Neuronal stem cell (in vitro differentiated cells): Measurements from ENCODE around the gene VDR.

Experiments
- DNase-seq: peaks from one replicate; pipeline ENCODE4 v3.0.0-alpha.2; 2013; ENCODE audit warnings: low spot score
- H2AFZ ChIP-seq: one replicate; pipeline ENCODE4 v1.6.1; 2013; ENCODE audit warnings: mild to moderate bottlenecking, low read length, inconsistent platforms
- H2AK5ac ChIP-seq: 2 replicates; pipeline ENCODE4 v1.6.1; 2013; ENCODE audit warnings: low read depth, mild to moderate bottlenecking, inconsistent platforms, low read length, moderate library complexity, mixed read lengths
- H2BK120ac ChIP-seq: 2 replicates; pipeline ENCODE4 v1.6.1; 2013; ENCODE audit warnings: low read depth, mild to moderate bottlenecking, inconsistent platforms, low read length, moderate library complexity, mixed read lengths
- H2BK12ac ChIP-seq: one replicate; pipeline ENCODE4 v1.6.1; 2013; ENCODE audit warnings: low read length, inconsistent platforms
- H2BK15ac ChIP-seq: 2 replicates; pipeline ENCODE4 v1.6.1; 2013; ENCODE audit warnings: mild to moderate bottlenecking, low read length, inconsistent platforms, mixed read lengths
- H2BK5ac ChIP-seq: one replicate; pipeline ENCODE4 v1.6.1; 2013; ENCODE audit warnings: inconsistent platforms, mild to moderate bottlenecking, low read length, moderate library complexity
- H3K14ac ChIP-seq: one replicate; pipeline ENCODE4 v1.6.1; 2013; ENCODE audit warnings: low read length, inconsistent platforms
- H3K18ac ChIP-seq: 2 replicates; pipeline ENCODE4 v1.6.1; 2013; ENCODE audit warnings: low read length, inconsistent platforms
- H3K23ac ChIP-seq: 2 replicates; pipeline ENCODE4 v1.6.1; 2013; ENCODE audit warnings: low read depth, mild to moderate bottlenecking, mixed read lengths, low read length, inconsistent platforms; ENCODE audit not compliant: poor library complexity
- H3K27ac ChIP-seq: replicated peaks from 3 replicates; pipeline ENCODE4 v1.5.1; 2013; ENCODE audit warnings: low read length, inconsistent platforms
- H3K27me3 ChIP-seq, 3 experiments: 2 replicates each; pipeline ENCODE4 v1.6.1; 2013; ENCODE audit warnings: low read length in 3 of 3, mild to moderate bottlenecking in 2 of 3, inconsistent platforms in 1 of 3, low read depth in 1 of 3, mixed read lengths in 1 of 3, moderate library complexity in 1 of 3; ENCODE audit not compliant: control insufficient read depth in 3 of 3, insufficient read depth in 3 of 3
- H3K36me3 ChIP-seq, 2 donors: replicated peaks in 1 of 2; 2 replicates each; pipeline ENCODE4 v1.6.1; 2013; ENCODE audit warnings: low read length in 2 of 2; ENCODE audit not compliant: control insufficient read depth in 2 of 2, insufficient read depth in 2 of 2
- H3K4ac ChIP-seq: 2 replicates; pipeline ENCODE4 v1.6.1; 2013; ENCODE audit warnings: inconsistent platforms, mild to moderate bottlenecking, low read length, moderate library complexity
- H3K4me1 ChIP-seq, 2 donors: 1 replicate in 1 of 2; 2 replicates in 1 of 2; pipeline ENCODE4 v1.6.1; 2013; ENCODE audit warnings: low read length in 2 of 2, low read depth in 1 of 2; ENCODE audit not compliant: control insufficient read depth in 2 of 2, insufficient read depth in 1 of 2
- H3K4me2 ChIP-seq: one replicate; pipeline ENCODE4 v1.6.1; 2013; ENCODE audit warnings: mild to moderate bottlenecking, low read length, inconsistent platforms; ENCODE audit not compliant: insufficient read depth, poor library complexity, severe bottlenecking
- H3K4me3 ChIP-seq, 2 donors: 2 replicates each; pipeline ENCODE4 v1.5.1; 2013; ENCODE audit warnings: low read length in 2 of 2, mild to moderate bottlenecking in 2 of 2, inconsistent platforms in 1 of 2, moderate library complexity in 1 of 2
- H3K79me1 ChIP-seq: one replicate; pipeline ENCODE4 v1.6.1; 2013; ENCODE audit warnings: low read depth, mild to moderate bottlenecking, inconsistent platforms, low read length, moderate library complexity
- H3K9ac ChIP-seq: one replicate; pipeline ENCODE4 v1.6.1; 2013; ENCODE audit warnings: mild to moderate bottlenecking, low read depth, low read length, inconsistent platforms; ENCODE audit not compliant: poor library complexity
- H3K9me3 ChIP-seq, 2 donors: replicated peaks in 1 of 2; 2 replicates each; pipeline versions ENCODE3 to v1.6.1; 2013; ENCODE audit warnings: low read length in 2 of 2, mild to moderate bottlenecking in 2 of 2, inconsistent platforms in 1 of 2, low read depth in 1 of 2, mixed read lengths in 1 of 2, moderate library complexity in 1 of 2; ENCODE audit not compliant: control insufficient read depth in 2 of 2, insufficient read depth in 1 of 2
- H4K8ac ChIP-seq: one replicate; pipeline ENCODE4 v1.6.1; 2013; ENCODE audit warnings: low read depth, mild to moderate bottlenecking, inconsistent platforms, low read length, moderate library complexity
- H4K91ac ChIP-seq: one replicate; pipeline ENCODE4 v1.6.1; 2013; ENCODE audit warnings: low read length, low read depth, mild to moderate bottlenecking, inconsistent platforms; ENCODE audit not compliant: poor library complexity
- WGBS, 2 donors: extraction: QIAGEN DNeasy Blood & Tissue Kit; methylation state at CpG; one replicate each; pipeline ENCODE4 v1.1.7; 2013; ENCODE audit warnings: missing lambda C conversion rate in 2 of 2, mixed read lengths in 1 of 2; ENCODE audit not compliant: insufficient read length in 2 of 2, insufficient replicate concordance in 1 of 2; ENCODE audit errors: extremely low coverage in 2 of 2; 5-methylcytosine and 5-hydroxymethylcytosine counted together

Gene VDR

DNA sequence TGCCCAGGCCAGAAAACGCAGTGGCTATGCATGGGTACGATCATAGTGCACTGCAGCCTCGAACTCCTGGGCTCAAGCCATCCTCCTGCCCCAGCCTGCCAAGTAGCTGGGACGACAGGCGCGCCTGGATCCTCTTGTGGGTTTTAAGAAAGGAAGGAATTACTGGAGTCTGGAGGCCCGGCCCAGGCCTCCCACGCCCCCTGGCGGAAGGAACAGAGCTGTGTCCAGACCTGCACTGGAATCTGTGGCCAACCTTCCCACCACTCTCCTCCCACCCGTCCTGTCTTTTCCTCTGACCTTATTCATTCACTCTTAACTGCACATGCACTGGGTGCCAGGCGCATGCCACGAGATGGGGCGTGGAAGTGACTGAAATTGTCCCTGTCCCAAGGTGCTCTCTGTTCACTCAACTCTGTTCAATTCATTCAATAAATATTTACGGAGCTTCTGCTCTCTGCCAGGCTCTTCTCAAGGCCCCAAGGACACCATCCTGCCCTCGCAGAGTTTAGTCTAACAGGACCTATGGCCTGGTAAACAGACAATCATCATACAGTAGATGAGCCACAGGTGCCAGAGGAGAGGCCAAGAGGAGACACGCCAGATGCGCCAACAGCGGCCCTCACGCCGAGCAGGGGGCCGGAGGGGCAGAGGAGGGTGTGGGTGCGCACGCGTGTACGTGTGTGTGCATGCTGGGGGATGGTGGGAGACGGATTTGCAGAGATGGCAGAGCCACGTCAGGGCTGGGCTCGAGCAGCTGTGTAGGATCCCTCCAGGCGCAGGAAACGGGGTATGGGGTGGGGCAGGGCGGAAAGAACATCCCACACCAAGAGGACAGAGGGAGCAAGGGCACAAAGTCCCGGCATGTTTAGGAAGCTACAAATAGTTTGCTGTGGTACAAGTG lies 44.9 kb upstream of the VDR start:
- WGBS, 2 donors, result no CpG with 5 or more reads among the region's 32 CpGs

DNA sequence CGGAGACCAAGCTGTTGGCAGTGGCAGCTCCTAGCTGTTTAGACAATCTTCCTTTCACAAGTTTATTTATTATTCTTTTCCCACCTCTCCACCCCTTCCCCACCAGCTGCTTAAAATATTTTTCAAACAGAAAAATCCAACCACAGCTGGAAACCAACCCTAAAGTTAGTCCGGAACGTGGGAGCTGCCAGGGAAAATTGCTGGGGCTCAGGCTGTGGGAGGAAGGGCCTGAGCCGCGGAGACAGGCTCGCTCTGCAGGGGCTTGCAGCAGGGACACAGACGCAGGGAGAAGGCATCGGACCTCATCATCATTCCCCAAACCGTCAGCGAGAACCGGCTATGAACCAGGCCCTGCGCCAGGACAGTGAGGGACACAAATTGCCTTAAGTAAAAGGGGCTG lies 42.5 kb upstream of the VDR start:
- Histone ChIP-seq H3K27ac (no peak overlapping the region), H3K36me3 (no peaks in the 10 kb centered on the region), H3K27me3 (peaks cover 0 to 29% (median 7%) of the 10 kb centered on the region in 3 experiments), H3K9me3 (no peaks in the 10 kb centered on the region), H4K91ac (no peak overlapping the region), H3K9ac (peak overlapping the region; percentile 10), H3K23ac (no peak overlapping the region), H2BK5ac (no peak overlapping the region), H3K18ac (peak overlapping the region; percentile 88), H3K4me1 (peaks cover 3 to 8% of the 10 kb centered on the region in 2 donors), H2BK15ac (no peak overlapping the region), H3K4me3 (no peak overlapping the region), H2BK120ac (no peak overlapping the region), H3K4me2 (no peak overlapping the region), H3K4ac (peak overlapping the region; percentile 24), H2AFZ (peak overlapping the region; percentile 23), H4K8ac (no peak overlapping the region), H2AK5ac (peak overlapping the region; percentile 6), H2BK12ac (no peak overlapping the region), H3K14ac (peak overlapping the region; percentile 86), H3K79me1 (no peaks in the 10 kb centered on the region)
- no CpG with 5 or more reads among the region's 12 CpGs for WGBS, 2 donors
- no peak for DNase-seq

More for the DNA sequence above, 44.9 kb upstream of the VDR start:
- no peak overlapping the region for H4K91ac ChIP-seq
- H2BK120ac ChIP-seq, result no peak overlapping the region
- H4K8ac ChIP-seq, result no peak overlapping the region
- peaks cover 0 to 41% (median 1%) of the 10 kb centered on the region in 3 experiments for H3K27me3 ChIP-seq
- H3K4me1 ChIP-seq, result peaks cover 3 to 6% of the 10 kb centered on the region in 2 donors
- peak overlapping the region; percentile 56 for H3K9ac ChIP-seq
- H3K4me3 ChIP-seq, result no peak overlapping the region
- H3K4me2 ChIP-seq, result no peak overlapping the region
- no peak overlapping the region for H3K4ac ChIP-seq
- H3K9me3 ChIP-seq, result no peaks in the 10 kb centered on the region
- peak overlapping the region; percentile 72 for H2BK15ac ChIP-seq
- H3K36me3 ChIP-seq, result no peaks in the 10 kb centered on the region
- no peak overlapping the region for H3K27ac ChIP-seq
- peak overlapping the region; percentile 43 for H2AFZ ChIP-seq
- no peaks in the 10 kb centered on the region for H3K79me1 ChIP-seq
- H3K14ac ChIP-seq, result peak overlapping the region; percentile 82
- H3K23ac ChIP-seq, result peak overlapping the region; percentile 23
- no peak overlapping the region for H2BK5ac ChIP-seq
- DNase-seq, result peak; percentile 76
- no peak overlapping the region for H2BK12ac ChIP-seq
- peak overlapping the region; percentile 81 for H3K18ac ChIP-seq
- H2AK5ac ChIP-seq, result peak overlapping the region; percentile 81

DNA sequence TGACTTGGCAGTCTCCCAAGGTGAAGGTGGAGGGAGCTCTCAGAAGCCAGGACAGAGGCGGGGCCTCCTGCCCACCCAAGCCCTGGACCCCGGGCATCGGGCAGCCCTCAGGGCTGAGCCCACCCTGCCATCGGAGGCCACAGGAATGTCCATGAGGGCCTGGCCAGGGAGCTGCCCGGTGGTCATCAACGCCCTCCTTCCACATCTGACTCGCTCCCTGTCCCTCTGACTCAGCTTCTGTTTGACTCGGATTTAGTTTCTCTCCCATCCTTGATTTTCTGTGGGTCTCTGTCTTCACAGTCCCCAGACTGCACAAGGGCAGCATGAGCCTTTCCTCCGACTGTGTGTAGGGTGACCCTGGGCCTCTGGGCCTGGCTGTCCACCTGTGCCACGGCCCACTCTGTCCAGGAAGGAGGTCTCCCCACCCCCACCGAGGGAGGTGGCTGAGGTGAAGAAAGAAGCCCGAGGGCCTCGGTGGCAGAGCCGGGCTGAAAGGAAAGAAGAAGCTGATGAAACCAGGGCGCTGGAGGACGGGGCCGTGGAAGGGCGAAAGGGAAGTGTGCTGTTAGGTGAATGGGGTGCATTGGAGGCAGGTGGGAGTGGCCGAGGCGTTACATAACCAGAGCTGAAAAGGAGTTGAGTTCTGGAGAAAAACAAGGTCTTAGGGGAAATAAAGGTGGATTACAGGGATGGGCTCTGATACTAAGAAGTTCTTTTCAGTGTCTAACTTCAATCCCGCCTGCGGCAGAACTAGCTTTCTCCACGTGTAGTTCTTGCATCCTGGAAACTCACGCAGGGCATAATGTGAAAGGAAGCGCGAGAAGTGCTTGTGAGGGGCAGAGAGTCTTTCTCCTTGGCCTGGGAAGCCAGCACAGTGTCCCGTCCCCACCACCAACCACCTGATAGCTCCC lies 41.9 kb upstream of the VDR start:
- no peaks in the 10 kb centered on the region for H3K9me3 ChIP-seq
- peak overlapping the region; percentile 81 for H2AK5ac ChIP-seq
- H3K18ac ChIP-seq, result peak overlapping the region; percentile 83
- no peak overlapping the region for H3K4ac ChIP-seq
- no peak overlapping the region for H4K91ac ChIP-seq
- no peak overlapping the region for H3K4me2 ChIP-seq
- peaks cover 0 to 25% (median 9%) of the 10 kb centered on the region in 3 experiments for H3K27me3 ChIP-seq
- WGBS, 2 donors, result no CpG with 5 or more reads among the region's 27 CpGs
- DNase-seq, result no peak
- H2BK12ac ChIP-seq, result peak overlapping the region; percentile 87
- H3K4me1 ChIP-seq, result peaks cover 3 to 13% of the 10 kb centered on the region in 2 donors
- peak overlapping the region; percentile 23 for H2AFZ ChIP-seq
- no peak overlapping the region for H3K4me3 ChIP-seq
- H4K8ac ChIP-seq, result no peak overlapping the region
- H3K27ac ChIP-seq, result no peak overlapping the region
- H3K9ac ChIP-seq, result no peak overlapping the region
- H2BK5ac ChIP-seq, result peak overlapping the region; percentile 66
- no peak overlapping the region for H3K23ac ChIP-seq
- no peak overlapping the region for H2BK120ac ChIP-seq
- H3K14ac ChIP-seq, result no peak overlapping the region
- H3K36me3 ChIP-seq, result no peaks in the 10 kb centered on the region
- no peaks in the 10 kb centered on the region for H3K79me1 ChIP-seq
- H2BK15ac ChIP-seq, result peak overlapping the region; percentile 40
